Fibroblast of lung (primary cell): ENCODE data around the gene HECTD4. TPM values are rescaled to one million over a fixed set of nuclear protein-coding genes. Genes with fewer than 3 reads are reported as not detected.

ENCODE experiments used
- DNase-seq, 2 donors: peaks; one replicate each; pipeline versions ENCODE4 v3.0.0 to v3.0.0-alpha.2; 2010; ENCODE audit warnings: low read depth in 2 of 2
- H2AFZ ChIP-seq: 2 replicates; pipeline ENCODE4 v1.5.1; 2012; ENCODE audit warnings: low read length, control low read depth, inconsistent platforms
- H3K27ac ChIP-seq: 2 replicates; pipeline ENCODE4 v1.5.1; 2011; ENCODE audit warnings: low read length, control low read depth; ENCODE audit not compliant: insufficient read depth
- H3K27me3 ChIP-seq: 2 replicates; pipeline ENCODE4 v1.5.1; 2011; ENCODE audit warnings: mild to moderate bottlenecking, low read length; ENCODE audit not compliant: control insufficient read depth, insufficient read depth
- H3K36me3 ChIP-seq: 2 replicates; pipeline ENCODE4 v1.5.1; 2011; ENCODE audit warnings: low read length; ENCODE audit not compliant: control insufficient read depth, insufficient read depth
- H3K4me1 ChIP-seq: 2 replicates; pipeline ENCODE4 v1.5.1; 2011; ENCODE audit warnings: low read length; ENCODE audit not compliant: control insufficient read depth, insufficient read depth; ENCODE audit errors: extremely low read depth
- H3K4me2 ChIP-seq: 2 replicates; pipeline ENCODE4 v1.5.1; 2011; ENCODE audit warnings: low read length, control low read depth; ENCODE audit not compliant: insufficient read depth; ENCODE audit errors: extremely low read depth
- H3K4me3 ChIP-seq, 4 experiments: fragments of 200-600 bp in 1 of 4; sonication (generic) in 1 of 4; replicated peaks in 1 of 4; 2 replicates each; pipeline ENCODE4 v1.5.1; 2011 to 2016; ENCODE audit warnings: low read length in 4 of 4, low read depth in 3 of 4, mild to moderate bottlenecking in 3 of 4, control low read depth in 2 of 4, inconsistent platforms in 1 of 4, mixed read lengths in 1 of 4; ENCODE audit not compliant: insufficient read depth in 1 of 4; ENCODE audit errors: control extremely low read depth in 1 of 4
- H3K79me2 ChIP-seq: 2 replicates; pipeline ENCODE4 v1.5.1; 2012; ENCODE audit warnings: mild to moderate bottlenecking, low read length, inconsistent platforms; ENCODE audit not compliant: control insufficient read depth, insufficient read depth
- H3K9ac ChIP-seq: 2 replicates; pipeline ENCODE4 v1.5.1; 2011; ENCODE audit warnings: mild to moderate bottlenecking, low read length, control low read depth; ENCODE audit not compliant: insufficient read depth
- H3K9me3 ChIP-seq: 2 replicates; pipeline ENCODE4 v1.5.1; 2012; ENCODE audit warnings: low read depth, low read length; ENCODE audit not compliant: control insufficient read depth, insufficient read depth
- H4K20me1 ChIP-seq: 2 replicates; pipeline ENCODE4 v1.5.1; 2011; ENCODE audit warnings: low read length; ENCODE audit not compliant: control insufficient read depth, insufficient read depth; ENCODE audit errors: extremely low read depth
- CTCF ChIP-seq, 2 donors: IDR thresholded peaks in 1 of 2; conservative IDR thresholded peaks in 1 of 2; 1 replicate in 1 of 2; 2 replicates in 1 of 2; pipeline ENCODE4 v1.5.1; 2011 to 2012; ENCODE audit warnings: low read length in 2 of 2, control low read depth in 1 of 2, inconsistent platforms in 1 of 2, low read depth in 1 of 2, mild to moderate bottlenecking in 1 of 2
- EZH2 ChIP-seq: IDR thresholded peaks from 2 replicates; pipeline ENCODE4 v1.5.1; 2012; ENCODE audit warnings: low read length, control low read depth, mild to moderate bottlenecking; ENCODE audit errors: missing control alignments
- polyA plus RNA-seq, 2 donors: library from polyadenylated mRNA; depleted of rRNA in 1 of 2; stranded (reverse) in 1 of 2; unstranded in 1 of 2; fragments of >200 nt; gene quantifications; 2 replicates each; pipeline ENCODE4 v1.2.1, GENCODE V29; 2011 to 2012; ENCODE audit warnings: missing spikeins in 1 of 2
- total RNA-seq: library from RNA; depleted of rRNA; stranded (reverse); fragments of >200 nt; gene quantifications from 2 replicates; pipeline ENCODE4 v1.2.1, GENCODE V29; 2014

HECTD4 gene
- total and polyA plus RNA-seq, 2 donors (not counting 1 experiment from before 2014, with no cell fraction given) = 5.1 to 31.7 TPM

- no peaks in the 10 kb centered on the region for H4K20me1 ChIP-seq
- no peak overlapping the region for H3K4me3 ChIP-seq
- no peak overlapping the region for H3K27ac ChIP-seq
- no peaks in the 10 kb centered on the region for H3K9me3 ChIP-seq
- H3K27me3 ChIP-seq = no peaks in the 10 kb centered on the region
- peaks cover 42% of the 10 kb centered on the region for H3K79me2 ChIP-seq
- H3K4me2 ChIP-seq = no peak overlapping the region
- DNase-seq = no peak
- no peaks in the 10 kb centered on the region for H3K36me3 ChIP-seq
- TF ChIP-seq EZH2 (no peak), CTCF (conservative IDR thresholded peaks at IDR 0.05 in 1 of 2, IDR thresholded peaks at IDR 0.05 in 1 of 2; ENCODE audit: low read depth in 1 of 2, low read length in 2 of 2) (no peak)
- H2AFZ ChIP-seq = no peak overlapping the region
- no peaks in the 10 kb centered on the region for H3K4me1 ChIP-seq
- no peak overlapping the region for H3K9ac ChIP-seq
These were observed 8.0 kb downstream of the HECTD4 start for GRCh38 chr12:112374166-112374740.

GRCh38 chr12:112370868-112371510 lies 11.2 kb downstream of the HECTD4 start:
- Histone ChIP-seq H3K27ac (no peak overlapping the region), H3K9ac (no peak overlapping the region), H3K79me2 (peaks cover 36% of the 10 kb centered on the region), H3K4me3 (no peak overlapping the region), H3K27me3 (no peaks in the 10 kb centered on the region), H4K20me1 (no peaks in the 10 kb centered on the region), H3K9me3 (no peaks in the 10 kb centered on the region), H2AFZ (no peak overlapping the region), H3K36me3 (no peaks in the 10 kb centered on the region), H3K4me2 (no peak overlapping the region), H3K4me1 (no peaks in the 10 kb centered on the region)
- no peak for DNase-seq
- TF ChIP-seq EZH2 = no peak
- no peak for TF ChIP-seq CTCF (conservative IDR thresholded peaks at IDR 0.05 in 1 of 2, IDR thresholded peaks at IDR 0.05 in 1 of 2; ENCODE audit: low read depth in 1 of 2, low read length in 2 of 2)

GRCh38 chr12:112370199-112370598 lies 12.0 kb downstream of the HECTD4 start:
- no peaks in the 10 kb centered on the region for H3K4me1 ChIP-seq
- H4K20me1 ChIP-seq = no peaks in the 10 kb centered on the region
- H2AFZ ChIP-seq = no peak overlapping the region
- no peak overlapping the region for H3K4me2 ChIP-seq
- no peak overlapping the region for H3K9ac ChIP-seq
- H3K27me3 ChIP-seq = no peaks in the 10 kb centered on the region
- TF ChIP-seq EZH2 = no peak
- TF ChIP-seq CTCF (conservative IDR thresholded peaks at IDR 0.05 in 1 of 2, IDR thresholded peaks at IDR 0.05 in 1 of 2; ENCODE audit: low read depth in 1 of 2, low read length in 2 of 2) = no peak
- H3K9me3 ChIP-seq = no peaks in the 10 kb centered on the region
- peak; percentile 22 to 34 for DNase-seq
- peaks cover 38% of the 10 kb centered on the region for H3K79me2 ChIP-seq
- no peaks in the 10 kb centered on the region for H3K36me3 ChIP-seq
- no peak overlapping the region for H3K27ac ChIP-seq
- H3K4me3 ChIP-seq = no peak overlapping the region
